Mucosa of descending colon (tissue), 3 donors: ENCODE measurements around the gene LTBP3. TPM values are rescaled to one million over a fixed set of nuclear protein-coding genes. Genes with fewer than 3 reads are reported as not detected.
"Not testable (repeated sequence)": the region's sequence is repeated elsewhere in the genome, so short reads cannot be mapped to it uniquely, and the experiment has no call there.

Source experiments
- ATAC-seq: fragments of 200-7000 bp; cut with Tn5 transposase; one replicate; pipeline ENCODE4 v1.9.1; 2020; ENCODE audit warnings: mild to moderate bottlenecking, moderate library complexity
- DNase-seq, 3 donors: peaks; one replicate each; pipeline ENCODE4 v3.0.0-alpha.2; 2020
- H3K36me3 ChIP-seq: fragments of 200-600 bp; one replicate; pipeline ENCODE4 v1.8.0; 2021; ENCODE audit warnings: low read depth, mild to moderate bottlenecking
- H3K4me1 ChIP-seq: fragments of 200-600 bp; one replicate; pipeline ENCODE4 v1.8.0; 2021; ENCODE audit warnings: low read depth, mild to moderate bottlenecking
- H3K4me3 ChIP-seq: fragments of 200-600 bp; one replicate; pipeline ENCODE4 v1.8.0; 2021; ENCODE audit warnings: mild to moderate bottlenecking
- H3K9me3 ChIP-seq: fragments of 200-600 bp; one replicate; pipeline ENCODE4 v1.8.0; 2021; ENCODE audit warnings: mild to moderate bottlenecking
- intact Hi-C, 2 donors: fragments of 100-400 bp; cut with DNase I in 1 of 2; cut with micrococcal nuclease in 1 of 2; formaldehyde crosslinking; loops; one replicate each; pipeline versions ENCODE4 v1.11.0 to v1.11.1; 2022; cut with DNase I, micrococcal nuclease
- total RNA-seq, 3 donors: library from RNA; stranded (reverse); fragmentation: NEBNext Ultra II Directional in 2 of 3; extraction: Animal tissue kit (Norgen Biotek cat#: 25700) in 2 of 3; gene quantifications; one replicate each; pipeline versions ENCODE4 v1.2.1 to v1.2.4, GENCODE V29; 2021 to 2023
- TF ChIP-seq, protein P1 (sequence below): fragments of 200-600 bp; IDR thresholded peaks from one replicate; pipeline ENCODE4 v1.8.0; 2022; ENCODE audit warnings: antibody characterized with exemption, mild to moderate bottlenecking
- donor health status: DM: no; HTN: no; CAD: no; lungs with moderate emphysema.
- donor health status: DM: no; HTN: no; CAD: no.
- donor health status: DM: no; HTN: yes; CAD: no.

The LTBP3 gene
- total RNA-seq, 3 donors from 2014 or later = 22.6 to 133 (median 36.7) TPM

DNA sequence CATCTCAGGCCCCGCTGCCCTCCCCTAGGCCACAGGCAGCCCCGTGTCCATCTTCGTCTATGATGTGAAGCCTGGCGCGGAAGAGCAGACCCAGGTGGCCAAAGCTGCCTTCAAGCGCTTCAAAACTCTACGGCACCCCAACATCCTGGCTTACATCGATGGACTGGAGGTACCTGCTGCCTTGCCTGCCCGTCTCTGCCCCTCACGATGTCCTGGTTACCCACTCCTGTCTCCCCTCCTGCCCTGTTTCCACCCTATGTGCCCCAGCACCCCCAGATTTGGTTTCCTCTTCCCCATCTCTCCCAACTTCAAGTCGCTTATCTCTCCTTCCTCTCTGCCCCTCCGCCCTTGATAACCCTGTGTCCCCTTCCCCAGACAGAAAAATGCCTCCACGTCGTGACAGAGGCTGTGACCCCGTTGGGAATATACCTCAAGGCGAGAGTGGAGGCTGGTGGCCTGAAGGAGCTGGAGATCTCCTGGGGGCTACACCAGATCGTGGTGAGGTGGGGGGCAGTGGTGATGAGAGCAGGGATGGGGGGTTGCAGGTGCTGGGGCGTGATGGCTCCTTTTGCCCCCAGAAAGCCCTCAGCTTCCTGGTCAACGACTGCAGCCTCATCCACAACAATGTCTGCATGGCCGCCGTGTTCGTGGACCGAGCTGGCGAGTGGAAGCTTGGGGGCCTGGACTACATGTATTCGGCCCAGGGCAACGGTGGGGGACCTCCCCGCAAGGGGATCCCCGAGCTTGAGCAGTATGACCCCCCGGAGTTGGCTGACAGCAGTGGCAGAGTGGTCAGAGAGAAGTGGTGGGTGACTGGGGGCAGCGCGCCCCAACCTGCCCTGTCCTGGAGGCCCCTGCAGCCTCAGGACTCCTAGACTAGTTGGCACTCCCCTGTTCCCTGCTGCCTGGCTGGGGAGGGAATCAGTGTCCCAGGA lies 32.3 kb downstream of the LTBP3 start:
- peak overlapping the region; percentile 94 for H3K4me3 ChIP-seq
- no peaks in the 10 kb centered on the region for H3K9me3 ChIP-seq
- H3K36me3 ChIP-seq = peaks cover 6% of the 10 kb centered on the region
- ATAC-seq = no peak
- intact Hi-C loops = no loop called here
- peaks cover 20% of the 10 kb centered on the region for H3K4me1 ChIP-seq
- peak in 1 of 3 donors; percentile 63 for DNase-seq
- TF ChIP-seq, protein P1, sequence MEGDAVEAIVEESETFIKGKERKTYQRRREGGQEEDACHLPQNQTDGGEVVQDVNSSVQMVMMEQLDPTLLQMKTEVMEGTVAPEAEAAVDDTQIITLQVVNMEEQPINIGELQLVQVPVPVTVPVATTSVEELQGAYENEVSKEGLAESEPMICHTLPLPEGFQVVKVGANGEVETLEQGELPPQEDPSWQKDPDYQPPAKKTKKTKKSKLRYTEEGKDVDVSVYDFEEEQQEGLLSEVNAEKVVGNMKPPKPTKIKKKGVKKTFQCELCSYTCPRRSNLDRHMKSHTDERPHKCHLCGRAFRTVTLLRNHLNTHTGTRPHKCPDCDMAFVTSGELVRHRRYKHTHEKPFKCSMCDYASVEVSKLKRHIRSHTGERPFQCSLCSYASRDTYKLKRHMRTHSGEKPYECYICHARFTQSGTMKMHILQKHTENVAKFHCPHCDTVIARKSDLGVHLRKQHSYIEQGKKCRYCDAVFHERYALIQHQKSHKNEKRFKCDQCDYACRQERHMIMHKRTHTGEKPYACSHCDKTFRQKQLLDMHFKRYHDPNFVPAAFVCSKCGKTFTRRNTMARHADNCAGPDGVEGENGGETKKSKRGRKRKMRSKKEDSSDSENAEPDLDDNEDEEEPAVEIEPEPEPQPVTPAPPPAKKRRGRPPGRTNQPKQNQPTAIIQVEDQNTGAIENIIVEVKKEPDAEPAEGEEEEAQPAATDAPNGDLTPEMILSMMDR = no peak

GRCh38 chr11:65524741-65525545 lies 33.2 kb downstream of the LTBP3 start, which contains the start of gene SCYL1:
TSS of gene SCYL1 (plus strand) at chr11:65525083. CDS start at chr11:65525154, 71 bp downstream.
- H3K4me1 ChIP-seq = peaks cover 20% of the 10 kb centered on the region
- TF ChIP-seq, protein P1 = no peak

GRCh38 chr11:65524014-65524740 lies 34.0 kb downstream of the LTBP3 start:
- TF ChIP-seq, protein P1 = no peak
- intact Hi-C loops = no loop called here
- Histone ChIP-seq H3K4me3 (no peak overlapping the region), H3K9me3 (no peaks in the 10 kb centered on the region), H3K4me1 (peaks cover 20% of the 10 kb centered on the region), H3K36me3 (no peaks in the 10 kb centered on the region)
- DNase-seq (peak; percentile 61 to 78 (median 70)), ATAC-seq (peak; percentile 12)

More at GRCh38 chr11:65524741-65525545, 33.2 kb downstream of the LTBP3 start, which contains the start of gene SCYL1:
- Histone ChIP-seq H3K9me3 (no peaks in the 10 kb centered on the region), H3K36me3 (no peaks in the 10 kb centered on the region), H3K4me3 (peak within 1 kb of the TSS; percentile 94)
- peak; percentile 85 to 92 (median 87) for DNase-seq
- ATAC-seq = peak; percentile 97
- intact Hi-C loops = no loop called here

DNA sequence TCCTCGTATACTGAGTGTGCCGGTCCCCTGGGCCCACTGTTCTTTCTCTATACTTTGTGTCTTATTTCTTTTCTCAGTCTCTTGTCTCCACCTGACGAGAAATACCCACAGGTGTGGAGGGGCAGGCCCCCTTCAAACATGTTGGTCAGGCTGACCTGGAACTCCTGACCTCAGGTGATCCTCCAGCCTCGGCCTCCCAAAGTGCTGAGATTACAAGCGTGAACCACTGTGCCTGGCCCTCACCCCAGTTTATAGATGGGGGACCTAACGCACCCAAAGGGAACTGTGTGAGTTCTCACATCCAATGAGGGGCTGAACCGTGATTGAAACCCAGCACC lies 34.6 kb downstream of the LTBP3 start:
- H3K4me3 ChIP-seq, ATAC-seq, H3K36me3 ChIP-seq, intact Hi-C loops, H3K9me3 ChIP-seq: not testable (repeated sequence)
- H3K4me1 ChIP-seq = peaks cover 20% of the 10 kb centered on the region
- DNase-seq = peak in 2 of 3 donors; percentile 32 to 51

DNA sequence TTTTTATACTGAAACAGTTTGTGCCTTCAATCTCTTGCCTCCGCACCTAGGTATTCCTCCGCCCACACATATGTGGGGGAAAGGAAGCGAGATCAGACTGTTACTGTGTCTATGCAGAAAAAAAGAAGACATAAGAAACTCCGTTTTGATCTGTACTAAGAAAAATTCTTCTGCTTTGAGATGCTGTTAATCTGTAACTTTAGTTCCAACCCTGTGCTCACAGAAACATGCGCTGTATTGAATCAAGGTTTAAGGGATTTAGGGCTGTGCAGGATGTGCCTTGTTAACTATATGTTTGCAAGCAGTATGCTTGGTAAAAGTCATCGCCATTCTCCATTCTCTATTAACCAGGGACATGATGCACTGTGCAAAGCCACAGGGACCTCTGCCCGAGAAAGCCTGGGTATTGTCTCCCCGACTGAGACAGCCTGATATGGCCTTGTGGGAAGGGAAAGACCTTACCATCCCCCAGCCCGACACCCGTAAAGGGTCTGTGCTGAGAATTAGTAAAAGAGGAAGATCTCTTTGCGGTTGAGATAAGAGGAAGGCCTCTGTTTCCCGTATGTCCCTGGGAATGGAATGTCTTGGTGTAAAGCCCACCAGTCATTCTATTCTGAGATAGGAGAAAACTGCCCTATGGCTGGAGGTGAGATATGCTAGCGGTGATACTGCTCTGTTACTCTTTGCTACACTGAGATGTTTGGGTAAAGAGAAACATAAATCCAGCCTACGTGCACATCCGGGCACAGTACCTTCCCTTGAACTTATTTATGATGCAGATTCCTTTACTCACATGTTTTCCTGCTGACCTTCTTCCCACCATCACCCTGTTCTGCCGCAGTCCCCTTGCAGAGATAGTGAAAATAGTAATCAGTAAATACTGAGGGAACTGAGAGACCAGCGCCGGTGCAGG lies 35.2 kb downstream of the LTBP3 start:
- H3K4me3 ChIP-seq, H3K9me3 ChIP-seq, intact Hi-C loops, H3K36me3 ChIP-seq, ATAC-seq: not testable (repeated sequence)
- peaks cover 20% of the 10 kb centered on the region for H3K4me1 ChIP-seq
- peak in 2 of 3 donors; percentile 17 to 29 for DNase-seq

GRCh38 chr11:65521777-65522521 lies 36.2 kb downstream of the LTBP3 start:
- H3K36me3 ChIP-seq, H3K9me3 ChIP-seq, H3K4me3 ChIP-seq, intact Hi-C loops, ATAC-seq: not testable (repeated sequence)
- peaks cover 20% of the 10 kb centered on the region for H3K4me1 ChIP-seq
- peak in 2 of 3 donors; percentile 16 to 17 for DNase-seq

GRCh38 chr11:65518941-65519549 lies 39.1 kb downstream of the LTBP3 start:
- H3K4me1 ChIP-seq, H3K9me3 ChIP-seq, H3K4me3 ChIP-seq, H3K36me3 ChIP-seq, intact Hi-C loops, ATAC-seq, DNase-seq: not testable (repeated sequence)
